Right lobe of liver (tissue), 4 donors: Measurements from ENCODE around the gene RAB26.
"Not testable (repeated sequence)": the region's sequence is repeated elsewhere in the genome, so short reads cannot be mapped to it uniquely, and the experiment has no call there.

Source experiments
- CTCF ChIP-seq, 4 donors: fragments of 200-600 bp in 3 of 4; fragments of 450-650 bp in 1 of 4; IDR thresholded peaks; one replicate each; pipeline versions ENCODE4 v1.5.1 to v1.8.0; 2016 to 2022; ENCODE audit warnings: antibody characterized with exemption in 4 of 4, mild to moderate bottlenecking in 2 of 4
- POLR2A ChIP-seq: fragments of 450-650 bp; IDR thresholded peaks from one replicate; pipeline ENCODE4 v1.6.1; 2017; ENCODE audit warnings: antibody characterized with exemption, mild to moderate bottlenecking
- donor health status: DM: no; HTN: no; CAD: no.
- donor health status: DM: no; HTN: no; CAD: no.
- donor health status: DM: no; HTN: yes; CAD: no.

GRCh38 chr16:2107121-2107790 is 41.2 kb upstream of the RAB26 start:
- TF ChIP-seq CTCF (IDR thresholded peaks at IDR 0.05); POLR2A: not testable (repeated sequence)
